HG03520 (cell line): ENCODE measurements around the gene NEAT1.

ENCODE experiments used
- ATAC-seq: cut with Tn5 transposase; IDR thresholded peaks from one replicate; pipeline ENCODE4 v1.9.1; 2021; ENCODE audit warnings: mild to moderate bottlenecking, moderate library complexity; ENCODE audit not compliant: unreplicated experiment

NEAT1 gene

DNA sequence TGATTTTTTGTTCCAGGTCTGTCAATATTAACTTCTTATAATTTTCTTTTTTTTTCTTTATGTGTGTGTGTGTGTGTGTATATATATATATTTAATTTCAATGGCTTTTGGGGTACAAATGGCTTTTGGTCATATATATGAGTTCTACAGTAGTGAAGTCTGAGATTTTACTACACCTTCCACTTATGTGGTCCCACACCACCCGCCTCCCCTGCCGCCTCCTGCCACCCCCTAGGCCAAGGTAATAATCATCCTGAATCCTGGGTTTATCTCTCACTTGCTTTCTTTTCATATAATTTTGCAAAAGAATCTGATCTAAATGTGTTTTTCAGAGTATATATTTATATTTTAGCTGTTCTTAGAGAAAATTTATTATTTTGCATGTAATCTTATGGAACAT, 11.1 kb downstream of the NEAT1 start:
- no peak for ATAC-seq

DNA sequence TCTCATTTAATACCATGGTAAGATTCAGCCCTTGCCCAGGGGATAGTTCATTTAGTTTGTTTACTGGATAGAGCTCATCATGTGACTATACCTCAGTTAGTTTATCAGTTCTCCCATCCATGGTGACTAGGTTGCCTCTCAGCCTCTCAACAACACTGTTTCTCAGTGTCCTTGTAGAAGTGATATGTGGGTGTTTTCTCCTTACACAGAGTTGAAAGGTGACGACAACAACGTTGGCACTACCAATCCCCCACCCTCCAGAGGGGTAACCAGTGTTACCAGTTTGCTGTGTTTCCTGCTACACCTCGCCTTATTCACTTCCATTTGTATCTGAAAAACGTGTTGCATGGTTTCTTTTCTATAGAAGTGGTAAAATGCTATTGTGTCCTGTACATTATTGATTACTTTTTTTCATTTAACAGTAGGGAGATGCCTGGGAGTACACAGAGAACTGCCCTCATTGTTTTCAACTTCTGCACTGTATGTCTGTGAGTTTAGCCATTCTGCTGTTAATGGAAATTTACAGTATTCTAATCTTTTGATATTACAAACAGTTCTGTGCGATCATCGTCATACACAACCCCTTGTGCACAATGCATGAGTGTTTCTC, 11.6 kb downstream of the NEAT1 start:
- no peak for ATAC-seq

DNA sequence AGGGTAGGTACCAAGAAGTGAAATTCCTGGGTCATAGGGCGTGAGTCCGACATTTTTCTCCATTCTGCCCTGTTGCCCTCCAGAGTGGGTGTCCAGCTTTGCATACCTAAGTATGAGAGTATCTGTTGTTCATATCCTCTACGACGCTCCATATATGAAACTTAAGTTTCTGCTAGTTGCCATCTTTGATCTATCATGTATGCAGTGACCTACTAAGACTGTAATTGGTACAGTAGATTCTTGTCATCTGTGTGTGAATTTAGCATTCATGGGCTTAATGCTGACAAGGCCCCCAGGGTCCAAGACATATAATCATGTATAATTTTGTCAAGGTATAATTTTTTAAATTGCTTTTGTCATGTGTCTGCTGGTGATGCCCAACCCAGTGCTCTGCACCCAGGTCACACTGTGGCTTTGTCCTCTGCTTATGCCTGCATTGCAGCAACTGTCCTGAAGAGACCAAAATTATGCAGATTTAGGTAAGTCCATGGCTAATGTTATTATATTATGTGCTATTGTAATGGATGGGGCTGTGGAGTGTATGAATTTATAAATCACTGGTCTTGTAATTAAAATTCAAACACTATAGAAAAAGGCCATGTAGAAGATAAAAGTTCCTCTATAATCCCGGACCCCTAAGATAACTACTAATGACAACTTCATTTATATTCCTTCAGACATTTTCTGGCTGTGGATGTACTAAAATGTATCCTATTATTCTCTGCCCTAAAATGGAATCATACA, 12.2 kb downstream of the NEAT1 start:
- ATAC-seq, result no peak

DNA sequence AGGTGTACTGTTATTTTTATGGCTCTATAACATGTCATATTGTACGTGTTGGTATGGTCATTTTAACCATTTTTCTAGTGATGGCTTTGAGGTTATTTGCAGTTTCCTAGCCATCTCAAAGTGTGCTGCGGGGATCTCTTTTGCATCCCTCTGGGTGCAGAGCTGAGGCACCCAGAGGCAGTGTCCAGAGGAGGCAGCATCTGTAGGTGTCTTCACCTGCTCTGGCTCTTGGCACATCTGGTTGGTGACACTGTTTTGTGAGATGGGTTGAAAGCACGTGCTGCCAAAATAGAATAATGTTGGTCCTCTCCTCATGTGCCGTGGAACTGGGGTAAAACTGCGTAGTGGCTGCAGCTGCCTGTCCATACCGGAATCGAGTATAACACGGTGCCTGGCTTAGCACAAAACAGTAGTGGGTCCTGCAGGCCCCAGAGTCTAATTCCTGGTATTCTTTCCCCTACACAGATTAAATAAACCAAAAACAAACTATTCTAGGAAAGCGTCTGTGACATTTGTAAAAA, 12.9 kb downstream of the NEAT1 start:
- no peak for ATAC-seq

DNA sequence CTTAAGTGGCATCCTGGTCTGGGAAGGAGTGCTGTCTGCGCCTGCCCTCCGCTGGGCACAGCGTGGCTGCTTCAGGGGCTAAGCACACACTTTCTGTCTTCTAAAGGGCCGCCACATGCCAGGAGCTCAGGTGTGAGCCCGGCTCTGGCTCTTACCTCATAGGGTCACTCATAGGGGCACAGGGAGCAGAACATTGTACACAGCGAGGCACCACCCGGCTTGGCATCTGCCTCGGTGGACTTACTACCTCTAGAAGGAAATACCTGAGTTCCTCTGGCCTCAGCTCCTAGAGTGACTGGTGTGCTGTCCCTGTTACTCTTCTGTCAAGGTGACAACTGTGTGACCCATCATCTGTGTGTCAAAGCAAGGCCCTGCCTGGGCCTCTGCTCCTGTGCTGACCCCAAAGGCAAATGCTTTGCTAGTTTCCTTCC, 13.4 kb downstream of the NEAT1 start:
- ATAC-seq, result no peak

DNA sequence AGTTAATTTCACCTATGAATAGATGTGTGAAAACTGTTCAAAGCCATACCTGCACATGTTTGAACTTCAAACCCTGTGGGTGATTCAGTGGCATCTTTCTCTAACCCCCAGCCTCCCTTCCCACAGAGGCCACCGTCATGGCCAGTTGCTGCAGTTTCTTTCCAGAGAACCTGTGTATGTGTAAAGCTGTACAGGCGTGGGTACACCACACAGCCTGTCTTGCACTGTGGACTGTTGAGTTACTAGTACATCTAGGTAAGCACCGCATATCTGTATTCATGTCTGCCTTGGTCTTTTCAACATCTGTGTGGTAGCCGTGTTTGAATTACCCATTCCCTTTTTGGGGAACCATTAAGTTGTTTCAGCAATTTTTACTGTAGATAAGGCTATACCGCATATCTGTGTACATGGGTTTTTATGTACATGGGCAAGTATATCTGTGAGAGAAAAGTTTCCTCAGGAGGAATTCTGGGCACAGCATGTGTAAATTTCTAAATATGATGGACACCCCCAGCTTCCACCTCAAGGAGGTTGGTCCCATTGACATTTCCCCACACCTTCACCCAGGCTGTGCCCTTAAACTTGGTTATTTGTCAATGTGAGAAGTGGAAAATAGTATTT, 13.9 kb downstream of the NEAT1 start:
- ATAC-seq, result no peak

DNA sequence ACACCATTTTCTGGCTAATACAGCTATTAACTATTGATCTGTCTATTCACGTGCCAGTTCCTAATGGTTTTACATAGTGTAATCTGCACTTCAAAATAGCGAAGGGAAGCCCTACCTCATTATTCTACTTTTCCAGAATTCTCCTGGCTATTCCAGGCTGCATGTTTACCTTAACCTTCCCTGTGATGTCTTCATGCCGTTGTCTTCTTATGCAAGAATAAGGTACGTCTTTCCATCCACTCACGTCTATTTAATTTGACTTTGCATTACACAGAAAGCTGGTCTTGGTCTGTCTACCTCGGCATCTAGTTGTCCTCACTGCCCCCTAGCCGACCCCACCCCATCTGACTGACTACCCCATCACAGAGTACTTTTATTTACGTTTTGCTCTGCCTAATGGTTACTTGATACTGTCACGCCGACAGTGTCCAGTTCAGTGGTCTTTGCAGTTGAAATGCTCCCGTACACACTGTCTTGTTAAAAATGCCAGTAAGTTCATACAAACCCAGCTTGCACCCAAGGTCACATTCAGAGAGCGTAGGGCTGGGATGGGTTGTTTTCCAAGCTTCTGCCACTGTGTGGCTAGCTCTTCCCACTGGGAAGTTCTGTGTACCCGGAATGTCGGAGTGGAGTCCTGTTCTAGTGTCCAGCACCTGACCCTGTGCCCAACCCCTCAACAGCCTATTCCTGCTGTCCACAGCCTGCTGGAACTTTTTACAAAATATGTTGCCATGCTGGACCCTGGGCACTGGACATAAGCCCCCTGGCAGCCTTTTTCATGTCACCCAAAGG, 15.0 kb downstream of the NEAT1 start:
- no peak for ATAC-seq

DNA sequence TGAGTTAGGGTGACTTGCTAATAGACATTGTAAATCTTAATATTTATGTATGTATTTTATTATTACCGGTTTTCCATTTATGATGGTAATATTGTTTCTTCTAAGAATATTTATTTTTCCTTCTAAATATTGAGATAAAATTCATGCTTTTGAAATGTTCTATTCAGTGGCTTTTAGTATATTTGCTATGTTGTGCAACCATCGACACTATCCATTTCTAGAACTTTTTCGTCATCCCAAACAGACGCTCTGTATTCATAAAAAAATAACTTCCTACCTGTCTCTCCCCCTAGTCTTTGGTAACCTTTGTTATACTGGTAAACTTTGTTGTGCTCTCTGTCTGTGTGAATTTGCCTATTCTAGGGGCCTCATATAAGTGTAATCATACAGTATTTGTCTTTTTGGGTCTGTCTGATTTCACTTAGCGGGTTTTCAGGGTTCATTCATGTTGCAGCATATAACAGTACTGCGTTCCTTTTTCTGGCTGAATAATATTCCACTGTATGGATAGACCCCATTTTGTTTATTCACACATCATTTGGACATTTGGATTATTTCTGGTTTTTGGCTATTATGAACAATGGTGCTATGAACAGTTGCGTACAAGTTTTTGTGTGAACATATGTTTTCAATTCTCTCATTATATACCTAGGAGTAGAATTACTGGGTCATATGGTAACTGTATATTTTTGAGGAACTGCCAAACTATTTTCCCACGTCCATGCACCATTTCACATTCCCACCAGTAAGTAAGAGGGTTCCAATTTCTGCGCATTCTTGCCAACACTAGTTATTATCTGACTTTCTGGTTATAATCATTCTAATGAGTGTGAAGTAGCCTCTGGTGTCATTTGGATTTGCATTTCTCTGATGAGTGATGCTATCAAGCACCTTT, 15.9 kb downstream of the NEAT1 start:
- ATAC-seq, result no peak

DNA sequence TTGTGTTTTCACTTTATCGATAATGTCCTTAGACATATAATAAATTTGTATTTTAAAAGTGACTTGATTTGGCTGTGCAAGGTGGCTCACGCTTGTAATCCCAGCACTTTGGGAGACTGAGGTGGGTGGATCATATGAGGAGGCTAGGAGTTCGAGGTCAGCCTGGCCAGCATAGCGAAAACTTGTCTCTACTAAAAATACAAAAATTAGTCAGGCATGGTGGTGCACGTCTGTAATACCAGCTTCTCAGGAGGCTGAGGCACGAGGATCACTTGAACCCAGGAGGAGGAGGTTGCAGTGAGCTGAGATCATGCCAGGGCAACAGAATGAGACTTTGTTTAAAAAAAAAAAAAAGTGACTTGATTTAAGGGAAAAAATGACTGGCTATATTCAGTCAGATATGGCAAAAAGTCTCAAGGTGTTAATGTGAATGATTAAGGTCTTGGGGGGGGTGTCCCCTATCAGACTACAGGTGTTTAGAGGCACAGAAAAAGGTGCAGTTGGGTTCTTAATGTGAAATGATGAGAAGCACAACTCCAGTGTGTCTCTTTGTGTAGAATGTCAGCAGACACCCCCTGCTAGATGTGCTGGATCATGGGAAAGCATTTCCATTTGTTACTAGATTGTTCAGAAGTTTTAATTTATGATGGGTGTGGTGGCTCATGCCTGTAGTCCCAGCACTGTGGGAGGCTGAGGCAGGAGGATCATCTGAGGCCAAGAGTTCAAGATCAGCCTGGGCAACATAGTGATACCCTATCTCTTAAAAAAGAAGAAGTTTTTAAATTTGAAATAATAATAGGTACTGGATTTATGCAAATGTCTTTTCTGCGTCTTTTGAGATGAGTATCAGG, 17.0 kb downstream of the NEAT1 start:
- no peak for ATAC-seq

DNA sequence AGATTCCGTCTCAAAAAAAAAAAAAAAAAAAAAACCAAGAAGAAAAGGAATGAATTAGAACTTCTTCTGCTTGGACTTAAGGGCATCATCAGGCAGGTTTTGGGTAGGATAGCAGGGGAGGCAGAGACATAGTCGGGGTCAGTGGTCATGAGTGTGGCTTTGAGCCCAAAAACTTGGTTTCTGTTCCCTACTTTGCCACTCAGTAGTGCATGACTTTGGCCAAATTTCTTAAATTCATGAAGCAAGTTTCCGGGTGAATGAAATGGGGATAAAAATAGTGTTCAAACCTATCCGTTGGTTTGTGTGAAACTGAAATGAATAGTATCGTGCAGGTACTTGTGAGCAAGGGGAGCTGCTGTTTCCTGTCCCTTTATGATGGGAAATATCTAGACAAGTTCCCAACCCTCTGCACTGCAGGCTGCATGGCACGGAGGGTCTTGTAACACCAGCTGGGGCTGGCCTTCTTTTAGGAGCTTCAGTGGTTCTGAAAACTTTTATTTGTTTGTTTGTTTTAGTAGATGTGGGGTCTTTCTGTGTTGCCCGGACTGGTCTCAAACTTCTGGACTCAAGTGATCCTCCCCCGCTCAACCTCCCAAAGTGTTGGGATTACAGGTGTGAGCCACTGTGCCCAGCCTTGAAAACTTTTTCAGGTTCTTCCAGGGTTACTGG, 18.4 kb downstream of the NEAT1 start:
- ATAC-seq, result peak; percentile 52

DNA sequence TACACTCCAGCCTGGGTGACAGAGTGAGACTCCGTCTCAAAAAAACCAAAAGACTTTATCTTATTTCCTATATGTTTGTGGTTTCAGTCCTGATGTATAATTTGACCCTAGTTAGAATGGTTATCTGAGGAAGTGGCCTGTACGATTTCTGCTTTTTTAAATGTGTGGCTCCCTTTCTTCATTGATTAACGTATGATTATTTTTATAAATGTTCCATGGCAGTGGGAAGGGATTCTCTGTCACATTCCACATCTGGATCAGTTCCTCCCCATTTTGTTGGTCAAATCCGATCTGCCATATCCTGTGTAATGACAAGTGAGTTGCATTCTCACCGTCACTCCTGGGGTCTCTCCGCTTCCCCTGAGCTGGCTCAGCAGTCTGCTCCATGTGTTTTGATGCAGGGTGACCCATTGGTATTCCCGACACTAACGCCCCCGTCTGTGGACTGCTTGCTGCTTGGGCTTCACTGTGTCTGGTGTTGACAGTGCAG, 20.3 kb downstream of the NEAT1 start:
- no peak for ATAC-seq

DNA sequence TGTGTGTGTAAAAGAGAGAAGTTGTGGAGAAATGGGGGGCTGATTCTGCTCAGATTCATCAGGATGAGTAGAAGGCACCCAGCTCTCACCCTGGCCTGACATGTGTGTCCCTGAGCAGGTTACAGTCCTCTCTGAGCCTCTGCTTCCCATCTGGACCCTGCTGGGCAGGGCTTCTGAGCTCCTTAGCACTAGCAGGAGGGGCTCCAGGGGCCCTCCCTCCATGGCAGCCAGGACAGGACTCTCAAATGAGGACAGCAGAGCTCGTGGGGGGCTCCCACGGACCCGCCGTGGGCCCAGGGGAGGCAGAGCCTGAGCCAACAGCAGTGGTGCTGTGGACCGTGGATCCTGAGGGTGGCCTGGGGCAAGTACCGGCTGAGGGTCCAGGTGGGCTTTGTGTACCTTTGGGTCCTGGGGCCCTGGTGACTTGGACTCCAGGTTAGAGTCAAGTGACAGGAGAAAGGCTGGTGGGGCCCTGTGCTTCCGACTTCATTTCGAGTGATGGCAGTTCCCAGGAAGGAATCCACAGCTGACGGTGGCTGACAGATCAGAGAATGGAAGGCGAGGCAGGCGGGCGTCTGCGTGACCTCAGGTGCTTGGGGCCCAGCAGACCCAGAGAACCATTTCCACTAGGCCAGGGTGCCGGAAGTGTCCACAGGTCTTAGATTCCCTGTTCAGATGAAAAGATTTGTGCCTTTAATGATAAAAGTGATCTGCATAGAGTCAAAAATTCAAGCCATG, 21.9 kb downstream of the NEAT1 start:
- ATAC-seq, result no peak

DNA sequence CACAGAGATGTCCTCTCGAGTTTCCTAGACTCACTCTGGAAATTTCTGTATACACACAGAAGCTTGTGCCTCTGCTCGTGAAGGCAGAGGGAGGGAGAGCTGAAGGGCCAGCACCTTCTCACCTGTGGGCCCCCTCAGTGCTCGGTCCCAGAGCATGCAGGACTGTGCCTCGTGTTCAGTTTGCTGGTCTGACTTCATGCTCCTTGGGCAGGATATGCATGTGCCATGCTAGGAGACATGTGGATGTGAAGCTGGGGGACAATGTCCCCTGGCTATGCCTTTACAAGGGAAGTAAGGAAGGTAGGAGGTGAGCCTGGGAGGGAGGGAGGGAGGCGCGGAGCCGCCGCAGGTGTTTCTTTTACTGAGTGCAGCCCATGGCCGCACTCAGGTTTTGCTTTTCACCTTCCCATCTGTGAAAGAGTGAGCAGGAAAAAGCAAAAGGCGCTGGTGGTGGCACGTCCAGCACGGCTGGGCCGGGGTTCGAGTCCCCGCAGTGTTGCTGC, 22.6 kb downstream of the NEAT1 start:
- no peak for ATAC-seq

DNA sequence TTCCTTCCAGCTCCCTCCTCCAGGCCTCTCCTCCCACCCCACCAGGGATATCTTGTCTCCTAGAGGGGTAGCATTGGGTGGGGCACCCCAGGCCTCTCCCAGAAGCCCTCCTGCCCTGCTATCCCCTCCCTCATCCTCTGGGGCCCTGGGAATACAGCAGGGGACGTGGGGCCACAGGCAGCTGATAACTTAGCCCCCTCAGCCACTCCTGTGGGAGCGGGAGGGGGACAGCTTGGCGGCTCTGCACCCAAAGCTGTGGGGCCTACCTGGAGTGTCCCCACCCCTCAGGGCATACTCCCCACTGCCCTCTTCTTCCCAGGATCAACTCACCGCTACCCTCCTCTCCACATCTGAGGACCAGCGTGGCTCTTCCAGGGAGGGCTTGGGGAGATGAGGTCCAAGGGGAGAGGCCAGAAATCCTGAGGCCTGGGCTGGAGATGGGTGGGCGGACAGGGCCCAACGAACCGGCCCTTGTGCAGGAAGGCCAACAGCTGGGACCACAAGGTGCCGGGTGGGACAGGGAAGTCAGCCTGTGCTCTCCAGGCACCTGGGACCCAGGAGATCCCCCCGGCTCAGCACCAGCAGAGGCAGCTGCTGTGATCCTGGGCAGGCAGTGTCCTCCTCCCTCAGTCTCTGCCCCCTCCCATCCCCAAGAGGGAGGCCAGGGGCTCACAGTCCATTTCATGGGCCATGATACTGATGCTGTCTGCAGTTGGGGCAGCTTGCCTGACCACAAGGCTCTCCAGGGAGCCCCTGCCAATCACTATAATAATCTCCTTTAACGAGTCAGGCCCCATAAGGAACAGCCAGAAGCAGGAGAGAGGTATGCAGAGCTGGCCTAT, 23.2 kb downstream of the NEAT1 start:
- no peak for ATAC-seq

DNA sequence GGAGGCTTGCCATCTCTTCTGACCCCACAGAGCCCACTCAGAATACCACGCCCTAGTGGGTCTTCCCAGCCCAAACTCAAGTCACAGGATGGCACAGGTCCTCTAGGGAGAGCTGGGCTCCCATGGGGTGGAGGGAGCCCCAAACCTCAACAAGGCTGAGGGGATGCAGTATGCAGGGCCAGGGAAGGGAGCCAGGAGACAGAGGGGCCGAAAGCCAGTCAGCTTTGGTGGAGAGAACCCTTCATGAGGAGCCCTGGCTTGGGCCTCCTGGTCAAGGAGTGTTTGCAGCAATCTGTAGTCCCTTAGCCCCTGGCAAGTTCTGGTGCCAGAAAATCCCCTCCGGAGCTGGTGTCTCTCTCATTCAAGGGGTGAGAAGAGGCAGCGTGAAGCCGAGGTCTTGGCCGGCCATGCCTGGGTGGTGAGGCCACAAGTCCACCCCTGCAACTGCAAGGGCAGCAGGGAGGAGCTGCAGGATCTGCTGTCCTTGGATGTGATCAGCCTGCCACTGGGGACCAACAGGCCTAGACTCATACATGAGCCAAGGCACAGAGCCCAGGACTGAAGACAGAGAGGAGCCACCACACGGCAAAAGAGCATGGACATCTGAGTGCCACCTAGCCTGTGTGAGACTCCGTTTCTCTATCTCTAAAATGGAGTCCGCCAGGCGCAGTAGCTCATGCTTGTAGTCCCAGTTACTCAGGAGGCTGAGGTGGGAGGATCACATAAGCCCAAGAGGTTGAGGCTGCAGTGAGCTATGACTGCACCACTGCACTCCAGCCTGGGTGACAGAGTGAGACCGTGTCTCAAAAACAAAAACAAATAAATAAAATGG, 24.1 kb downstream of the NEAT1 start:
- ATAC-seq, result no peak

DNA sequence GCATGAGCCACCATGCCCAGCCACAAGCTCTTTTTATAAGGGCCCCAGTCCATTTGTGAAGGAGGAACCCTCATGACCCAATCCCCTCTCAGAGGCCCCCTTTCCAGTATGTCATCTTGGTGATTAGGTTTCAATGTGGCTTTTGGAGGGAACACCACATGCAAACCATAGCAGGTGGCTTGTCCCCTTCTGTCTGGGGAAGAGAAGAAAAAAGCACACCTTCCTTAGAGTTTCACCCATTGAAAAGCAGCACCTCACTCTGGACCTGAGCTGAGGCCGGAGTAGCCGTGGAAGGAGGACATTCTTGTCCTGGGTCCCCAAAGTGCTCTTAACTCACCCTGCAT, 25.4 kb downstream of the NEAT1 start:
- ATAC-seq, result no peak
